HG03196 (cell line): Measurements from ENCODE around the gene ZNF559.
"Not testable (repeated sequence)": the region's sequence is repeated elsewhere in the genome, so short reads cannot be mapped to it uniquely, and the experiment has no call there.

Source experiments
- ATAC-seq: cut with Tn5 transposase; IDR thresholded peaks from one replicate; pipeline ENCODE4 v1.9.1; 2021; ENCODE audit not compliant: unreplicated experiment

ZNF559 gene

DNA sequence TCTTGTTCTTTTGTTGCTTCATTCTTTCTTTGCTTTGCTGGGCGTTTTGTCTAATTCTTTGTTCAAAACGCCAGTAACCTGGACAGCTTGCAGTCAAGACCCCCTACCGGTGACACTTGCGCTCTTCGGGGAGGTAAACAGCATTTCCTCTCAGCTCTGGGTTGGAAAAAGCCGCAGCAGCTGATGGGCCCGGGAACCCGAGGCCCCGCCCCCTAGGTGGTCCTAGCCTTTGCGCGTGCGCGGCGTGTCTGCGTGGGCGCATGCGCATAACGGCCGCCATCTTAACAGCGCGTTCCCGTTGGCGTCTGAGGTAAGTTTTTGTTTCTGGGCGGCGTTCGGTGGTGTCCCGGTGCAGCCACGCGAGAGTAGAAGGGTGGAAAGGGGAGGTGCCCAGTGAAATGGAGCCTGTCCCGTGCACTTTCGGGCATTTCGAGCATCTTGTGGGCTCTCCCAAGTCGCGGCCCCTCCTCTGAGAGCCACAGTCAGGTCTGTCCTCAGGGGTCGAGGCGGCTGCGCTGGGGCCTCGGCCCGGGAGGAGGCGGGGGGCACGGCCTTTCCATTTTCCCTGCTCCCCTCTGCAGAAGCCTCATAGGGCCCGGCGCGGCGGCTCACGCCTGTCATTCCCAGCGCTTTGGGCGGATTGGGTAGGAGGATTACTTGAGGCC lies at the start of gene ZNF559:
ZNF559 (plus strand) TSS at position 261 of the 665 bp plus-strand sequence. CDS start 14,371 bp downstream, outside the sequence.
- peak; percentile 96 for ATAC-seq

DNA sequence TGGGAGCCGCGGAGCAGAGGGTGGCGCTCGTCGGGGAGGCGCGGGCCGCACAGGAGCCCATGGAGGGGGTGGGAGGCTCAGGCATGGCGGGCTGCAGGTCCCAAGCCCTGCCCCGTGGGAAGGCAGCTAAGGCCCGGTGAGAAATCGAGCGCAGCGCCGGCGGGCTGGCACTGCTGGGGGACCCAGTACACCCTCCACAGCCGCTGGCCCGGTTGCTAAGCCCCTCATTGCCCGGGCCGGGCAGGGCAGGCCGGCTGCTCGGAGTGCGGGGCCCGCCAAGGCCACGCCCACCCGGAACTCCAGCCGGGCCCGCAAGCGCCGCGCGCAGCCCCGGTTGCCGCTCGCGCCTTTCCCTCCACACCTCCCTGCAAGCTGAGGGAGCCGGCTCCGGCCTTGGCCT lies 40.5 kb upstream of the ZNF559 start:
- not testable (repeated sequence) for ATAC-seq

DNA sequence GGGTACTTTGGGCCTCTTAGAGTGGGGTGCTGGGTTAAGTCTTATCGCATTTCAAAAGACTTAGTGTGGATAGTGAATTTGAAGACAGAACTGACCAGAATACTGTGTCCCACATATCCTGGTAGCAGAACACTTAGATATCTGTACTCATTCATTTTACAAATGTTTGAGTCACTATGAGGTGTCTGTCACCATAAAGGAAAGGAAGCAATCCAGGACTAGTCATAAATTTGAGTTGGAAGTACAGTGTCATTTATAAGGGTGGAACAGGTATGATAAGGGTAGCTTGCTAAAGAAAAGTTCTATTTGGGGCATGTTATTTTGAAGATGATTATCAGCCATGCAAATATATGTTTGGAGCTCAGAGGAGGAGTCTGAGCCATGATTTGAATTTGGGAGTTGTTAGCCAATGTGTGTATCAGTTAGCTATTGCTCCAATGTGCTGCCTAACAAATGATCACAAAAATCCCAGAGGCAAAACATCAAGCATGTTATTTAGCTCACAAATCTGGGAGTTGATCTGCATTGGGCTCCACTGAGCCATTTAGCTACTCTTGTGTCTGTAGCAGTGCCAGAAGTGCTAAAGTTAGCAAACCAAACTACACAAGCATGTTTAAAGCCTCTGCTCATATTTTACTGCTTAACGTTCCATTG lies 34.6 kb upstream of the ZNF559 start:
- no peak for ATAC-seq

DNA sequence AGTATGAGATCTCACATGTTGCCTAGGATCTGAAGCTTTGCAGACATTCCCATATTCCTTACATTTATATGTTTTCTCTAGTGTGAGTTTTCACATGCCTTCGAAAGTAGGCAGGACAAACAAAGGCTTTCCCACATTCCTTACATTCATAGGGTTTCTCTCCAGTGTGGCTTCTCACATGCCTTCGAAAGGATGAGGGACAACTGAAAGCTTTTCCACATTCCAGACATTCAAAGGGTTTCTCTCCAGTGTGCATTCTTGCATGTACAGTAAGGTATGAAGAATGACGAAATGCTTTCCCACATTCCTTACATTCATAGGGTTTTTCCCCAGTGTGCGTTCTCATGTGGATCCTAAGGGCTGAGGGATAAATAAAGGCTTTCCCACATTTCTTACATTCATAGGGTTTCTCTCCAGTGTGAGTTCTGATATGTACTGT lies 28.5 kb upstream of the ZNF559 start:
- ATAC-seq, result no peak

DNA sequence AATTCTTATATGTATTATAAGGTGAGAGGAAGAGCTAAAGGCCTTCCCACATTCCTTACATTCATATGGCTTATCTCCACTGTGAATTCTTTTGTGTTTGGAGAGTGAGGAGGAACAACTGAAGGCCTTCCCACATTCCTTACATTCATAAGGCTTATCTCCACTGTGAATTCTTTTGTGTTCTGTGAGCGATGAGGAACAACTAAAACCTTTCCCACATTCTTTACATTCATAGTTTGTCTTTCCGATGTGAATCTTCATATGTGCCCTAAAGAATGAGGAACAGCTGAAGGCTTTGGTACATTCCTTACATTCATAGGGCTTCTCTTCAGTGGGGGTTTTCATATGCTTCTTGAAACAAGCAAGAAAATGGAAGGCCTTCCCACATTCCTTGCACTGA lies 27.6 kb upstream of the ZNF559 start:
- ATAC-seq, result no peak

DNA sequence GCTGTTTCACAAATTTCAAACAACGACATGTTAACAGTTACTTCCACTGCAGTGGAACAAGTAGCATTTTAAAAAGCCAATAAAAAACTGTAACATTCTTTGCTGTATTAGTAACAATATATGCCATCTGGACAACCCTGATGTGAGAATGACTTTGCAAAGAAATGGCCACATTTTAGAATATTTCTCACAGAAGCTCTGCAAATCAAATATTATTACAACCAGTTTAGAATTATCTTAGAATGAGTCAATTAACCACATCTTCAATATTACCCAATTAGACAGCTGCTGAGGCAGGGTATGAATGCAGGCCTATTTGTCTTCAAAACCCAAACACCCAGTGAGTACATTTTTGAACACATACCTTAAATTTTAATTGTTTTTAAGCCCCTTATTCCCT lies 17.5 kb upstream of the ZNF559 start:
- ATAC-seq, result no peak

DNA sequence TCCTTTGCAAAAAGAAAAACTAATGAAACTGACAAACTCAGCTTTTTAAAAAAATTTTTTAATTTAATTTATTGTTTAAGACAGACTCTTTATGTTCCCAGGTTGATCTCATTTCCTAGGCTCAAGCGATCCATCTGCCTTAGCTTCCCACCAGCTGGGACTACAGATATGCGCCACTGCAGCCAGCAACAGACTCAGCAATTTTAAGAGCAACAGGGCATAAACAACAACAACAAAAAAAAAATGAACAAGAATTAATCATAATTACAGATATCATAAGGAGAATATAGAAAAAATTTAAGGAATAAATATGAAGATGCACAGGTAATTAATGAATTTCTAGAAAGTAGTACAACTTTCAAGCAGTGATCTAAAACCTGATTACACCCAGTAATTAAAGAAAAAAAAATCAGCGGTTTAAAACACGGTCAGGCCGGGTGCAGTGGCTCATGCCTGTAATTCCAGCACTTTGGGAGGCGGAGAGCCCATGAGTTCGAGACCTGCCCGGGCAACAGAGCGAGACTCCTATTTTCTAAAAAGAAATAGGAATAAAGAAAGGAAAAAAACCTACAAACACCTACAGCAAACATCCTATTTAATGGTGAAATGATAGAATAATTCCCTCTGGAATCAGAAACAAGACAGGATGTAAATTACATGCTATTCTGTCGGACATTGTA lies 15.7 kb upstream of the ZNF559 start:
- ATAC-seq, result no peak

DNA sequence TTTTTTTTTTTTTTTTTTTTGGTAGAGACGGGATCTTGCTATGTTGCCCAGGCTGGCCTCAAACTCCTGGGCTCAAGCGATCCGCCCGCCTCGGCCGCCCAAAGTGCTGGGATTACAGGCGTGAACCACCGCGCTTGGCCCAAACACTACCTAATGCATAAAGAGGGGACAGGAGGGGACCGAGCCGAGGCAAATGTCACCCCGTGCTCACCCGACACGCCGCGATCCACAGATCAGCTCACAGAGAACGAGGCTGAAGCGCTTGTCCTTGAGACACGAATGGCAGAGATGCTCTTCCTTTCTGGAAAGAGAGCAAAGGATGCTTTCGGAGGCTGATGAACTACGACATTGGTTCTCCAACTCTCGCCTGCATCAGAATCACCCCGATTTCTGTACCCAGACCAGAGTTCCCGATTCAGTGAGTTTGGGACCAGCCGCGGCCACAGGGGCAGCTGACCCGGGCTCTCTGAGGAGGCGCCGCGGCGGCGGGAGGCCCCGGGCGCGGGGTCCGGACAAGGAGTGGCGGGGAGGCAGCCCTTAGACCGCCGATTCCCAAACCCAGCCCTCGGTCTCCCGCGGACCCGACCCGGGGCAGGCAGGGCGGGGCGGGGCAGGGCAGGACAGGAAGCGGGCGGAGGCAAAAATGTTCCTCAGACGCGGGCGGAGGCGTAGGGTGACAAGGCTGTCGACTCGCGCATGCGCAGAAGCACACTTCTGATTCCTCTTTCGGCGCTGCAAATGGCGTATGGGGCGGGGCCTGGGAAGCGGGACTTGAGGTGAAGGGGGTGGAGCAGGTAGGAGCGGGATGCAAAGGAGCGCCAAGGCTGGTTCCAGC lies 14.6 kb upstream of the ZNF559 start, which contains the start of gene ZNF699:
ZNF699 (minus strand) TSS at position 700 of the 835 bp plus-strand sequence. CDS start 4,719 bp downstream, outside the sequence.
- peak; percentile 89 for ATAC-seq

DNA sequence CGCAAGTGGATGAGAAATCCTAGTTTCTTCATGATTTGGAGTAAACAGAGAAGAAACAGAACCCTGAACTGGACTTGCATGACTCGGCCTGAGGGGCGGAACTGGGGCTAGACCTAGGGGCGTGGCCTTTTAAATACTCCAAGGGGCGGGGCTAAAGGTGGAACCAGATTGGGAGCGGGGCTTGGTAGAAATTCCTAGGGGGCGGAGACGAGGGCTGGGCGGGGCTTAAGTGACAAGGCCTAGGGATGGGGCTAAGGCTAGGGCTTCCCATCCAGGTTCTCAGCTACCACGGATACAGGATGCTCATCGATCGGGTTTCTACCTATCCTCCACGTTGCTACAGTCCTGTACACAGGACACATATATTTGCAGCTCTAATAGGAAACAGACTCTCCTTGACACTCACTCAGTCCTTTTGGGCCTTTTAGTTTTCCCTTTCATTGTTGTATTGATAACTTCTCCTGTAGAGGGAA lies 14.0 kb upstream of the ZNF559 start:
- peak; percentile 58 for ATAC-seq

DNA sequence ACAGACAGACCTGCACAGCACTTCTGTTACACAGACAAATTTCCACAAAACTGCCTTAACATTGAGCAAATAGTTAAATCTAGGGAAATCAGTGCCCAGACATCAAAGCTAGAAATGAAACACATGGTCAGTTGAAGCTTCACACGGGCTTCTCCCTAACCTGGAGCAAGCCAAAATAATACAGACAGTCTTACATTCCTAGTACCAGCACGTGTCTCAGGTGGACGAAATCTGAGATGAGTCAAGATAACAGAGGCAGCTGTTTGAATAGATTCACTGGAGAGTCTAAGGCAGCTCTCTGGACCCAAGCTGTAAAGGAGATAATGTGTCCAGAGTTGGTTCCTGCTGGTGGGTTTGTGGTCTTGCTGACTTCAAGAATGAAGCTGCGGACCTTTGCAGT lies 10.2 kb upstream of the ZNF559 start:
- no peak for ATAC-seq

DNA sequence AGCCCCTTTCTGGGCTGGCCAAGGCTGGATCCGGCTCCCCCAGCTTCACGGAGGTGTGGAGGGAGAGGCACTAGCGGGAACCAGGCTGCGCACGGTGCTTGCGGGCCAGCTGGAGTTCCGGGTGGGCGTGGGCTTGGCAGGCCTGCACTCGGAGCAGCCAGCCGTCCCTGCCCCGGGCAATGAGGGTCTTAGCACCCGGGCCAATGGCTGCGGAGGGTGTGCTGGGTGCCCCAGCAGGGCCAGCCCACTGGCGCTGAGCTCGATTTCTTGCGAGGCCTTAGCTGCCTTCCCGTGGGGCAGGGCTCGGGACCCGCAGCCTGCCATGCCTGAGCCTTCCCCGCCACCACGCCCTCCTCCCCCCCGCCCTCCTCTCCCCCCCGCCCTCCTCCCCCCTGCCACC lies 2.6 kb upstream of the ZNF559 start:
- ATAC-seq, result no peak

DNA sequence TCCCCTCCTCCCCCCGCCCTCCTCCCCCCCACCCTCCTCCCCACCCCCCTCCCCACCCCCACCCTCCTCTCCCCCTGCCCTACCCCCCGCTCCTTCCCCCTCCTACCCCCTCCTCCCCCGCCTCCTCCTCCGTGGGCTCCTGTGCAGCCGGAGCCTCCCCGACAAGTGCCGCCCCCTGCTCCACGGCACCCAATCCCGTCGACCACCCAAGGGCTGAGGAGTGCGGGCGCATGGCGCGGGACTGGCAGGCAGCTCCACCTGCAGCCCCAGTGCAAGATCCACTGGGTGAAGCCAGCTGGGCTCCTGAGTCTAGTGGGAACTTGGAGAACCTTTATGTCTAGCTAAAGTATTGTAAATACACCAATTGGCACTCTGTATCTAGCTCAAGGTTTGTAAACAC lies 2.2 kb upstream of the ZNF559 start:
- ATAC-seq, result not testable (repeated sequence)

DNA sequence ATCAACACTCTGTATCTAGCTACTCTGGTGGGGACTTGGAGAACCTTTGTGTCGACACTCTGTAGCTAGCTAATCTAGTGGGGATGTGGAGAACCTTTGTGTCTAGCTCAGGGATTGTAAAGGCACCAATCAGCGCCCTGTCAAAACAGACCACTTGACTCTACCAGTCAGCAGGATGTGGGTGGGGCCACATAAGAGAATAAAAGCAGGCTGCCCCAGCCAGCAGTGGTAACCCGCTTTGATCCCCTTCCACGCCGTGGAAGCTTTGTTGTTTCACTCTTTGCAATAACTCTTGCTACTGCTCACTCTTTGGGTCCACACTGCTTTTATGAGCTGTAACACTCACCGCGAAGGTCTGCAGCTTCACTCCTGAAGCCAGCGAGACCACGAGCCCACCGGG lies 1.8 kb upstream of the ZNF559 start:
- ATAC-seq, result not testable (repeated sequence)

DNA sequence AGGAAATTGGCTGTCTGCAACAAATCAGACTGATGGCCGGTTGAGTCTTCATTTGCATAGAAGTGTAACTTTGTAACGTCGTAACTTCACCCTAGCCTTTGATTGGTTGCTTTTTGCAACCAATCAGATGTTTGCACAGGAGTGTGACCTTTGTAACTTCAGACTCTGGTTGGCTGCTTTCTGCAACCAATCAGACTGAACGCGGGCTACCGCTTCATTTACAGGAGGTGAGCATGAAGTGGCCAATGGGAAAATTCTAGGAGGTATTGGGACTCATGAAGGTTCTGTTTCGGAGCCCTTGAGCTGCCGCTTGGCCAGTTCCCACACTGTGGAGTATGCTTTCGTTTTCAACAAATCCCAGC lies 441 bp upstream of the ZNF559 start:
- ATAC-seq, result peak; percentile 17

DNA sequence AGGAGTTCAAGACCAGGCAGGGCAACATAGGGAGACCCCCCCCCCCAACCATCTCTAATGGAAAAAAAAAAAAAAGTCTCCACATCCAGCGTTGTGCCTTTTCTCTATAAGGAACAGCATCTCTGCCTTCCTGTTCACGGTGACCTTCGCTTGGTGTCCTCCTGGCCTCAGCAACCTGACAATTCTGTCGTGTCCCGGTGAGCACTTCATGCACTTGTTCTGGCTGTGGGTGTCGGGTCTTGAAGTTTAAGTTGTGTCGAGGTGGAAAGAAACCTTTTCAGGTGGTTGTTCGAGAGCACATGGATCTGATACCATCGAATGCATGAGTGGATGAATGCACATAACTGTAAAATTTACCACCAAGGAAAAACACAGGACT lies 594 bp downstream of the ZNF559 start:
- no peak for ATAC-seq

DNA sequence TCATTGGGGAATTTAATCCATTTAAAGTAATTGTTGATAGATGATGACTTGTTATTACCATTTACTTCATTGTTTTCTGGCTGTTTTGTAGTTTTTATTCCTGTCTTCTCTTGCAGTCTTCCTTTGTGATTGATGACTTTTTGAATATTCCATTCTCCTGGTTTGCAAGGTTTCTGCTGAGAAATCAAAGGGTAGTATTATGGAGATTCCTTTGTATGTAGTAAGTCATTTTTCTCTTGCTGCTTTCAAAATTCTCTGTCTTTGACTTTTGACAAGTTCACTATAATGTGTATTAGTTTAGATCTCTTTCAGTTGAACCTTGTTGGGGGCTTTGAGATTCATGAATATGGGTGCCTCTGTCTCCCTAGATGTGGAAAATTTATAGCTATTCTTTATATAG lies 6.0 kb downstream of the ZNF559 start:
- ATAC-seq, result no peak

DNA sequence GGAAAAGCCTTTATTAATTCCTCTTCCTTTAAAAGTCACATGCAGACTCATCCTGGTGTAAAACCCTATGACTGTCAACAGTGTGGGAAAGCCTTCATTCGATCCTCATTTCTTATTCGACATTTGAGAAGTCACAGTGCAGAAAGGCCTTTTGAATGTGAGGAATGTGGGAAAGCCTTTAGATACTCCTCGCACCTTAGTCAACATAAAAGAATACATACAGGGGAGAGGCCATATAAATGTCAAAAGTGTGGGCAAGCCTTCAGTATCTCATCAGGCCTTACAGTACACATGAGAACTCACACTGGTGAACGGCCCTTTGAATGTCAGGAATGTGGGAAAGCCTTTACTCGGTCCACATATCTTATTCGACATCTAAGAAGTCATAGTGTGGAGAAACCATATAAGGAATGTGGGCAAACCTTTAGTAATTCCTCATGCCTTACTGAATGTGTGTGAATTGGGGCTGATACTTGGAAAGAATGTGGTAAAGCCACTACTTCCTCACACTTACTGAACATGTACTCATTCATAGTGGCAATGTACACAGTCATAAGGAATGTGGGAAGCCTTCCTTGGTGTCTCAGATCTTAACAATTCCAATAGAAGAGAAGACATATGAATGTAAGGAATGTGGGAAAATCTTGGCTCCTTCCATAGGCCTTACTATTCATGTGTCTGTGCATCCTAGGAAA lies 18.8 kb downstream of the ZNF559 start:
- no peak for ATAC-seq

DNA sequence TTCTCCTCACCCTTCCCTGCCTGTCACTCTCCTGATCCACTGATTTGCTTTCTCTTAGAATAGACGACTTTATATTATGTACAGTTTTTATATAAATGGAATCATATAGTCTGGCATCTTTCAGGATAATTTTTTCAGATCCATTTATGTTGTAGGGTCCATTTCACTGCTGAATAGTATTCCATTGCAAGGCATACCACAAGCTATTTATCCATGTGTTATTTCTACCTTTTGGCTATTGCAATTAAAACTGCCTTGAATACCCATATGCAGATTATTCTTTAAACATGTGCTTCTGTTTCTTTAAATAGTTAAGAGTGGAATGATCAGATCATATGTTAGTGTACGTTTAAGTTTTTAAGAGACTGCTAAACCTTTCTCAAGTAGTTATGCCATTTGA lies 21.0 kb downstream of the ZNF559 start:
- ATAC-seq, result no peak

DNA sequence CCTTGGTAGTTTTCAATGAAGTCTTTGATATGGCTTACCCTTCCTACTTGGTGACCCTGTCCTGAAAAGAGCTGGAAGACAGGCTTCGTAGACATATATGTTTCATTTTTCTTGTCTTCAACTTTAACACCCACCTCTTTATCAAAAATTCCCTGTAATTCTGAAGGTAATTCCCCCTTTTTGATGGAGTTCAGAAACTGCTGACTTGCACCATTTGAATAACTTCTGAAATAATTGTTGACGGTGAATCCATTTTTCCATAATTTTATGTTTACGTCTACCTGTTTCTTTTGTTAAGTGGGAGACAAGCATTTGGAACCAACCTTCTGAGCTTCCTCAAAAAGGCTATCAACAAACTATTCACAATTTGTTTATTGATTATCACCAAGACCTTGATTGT lies 24.3 kb downstream of the ZNF559 start:
- no peak for ATAC-seq

DNA sequence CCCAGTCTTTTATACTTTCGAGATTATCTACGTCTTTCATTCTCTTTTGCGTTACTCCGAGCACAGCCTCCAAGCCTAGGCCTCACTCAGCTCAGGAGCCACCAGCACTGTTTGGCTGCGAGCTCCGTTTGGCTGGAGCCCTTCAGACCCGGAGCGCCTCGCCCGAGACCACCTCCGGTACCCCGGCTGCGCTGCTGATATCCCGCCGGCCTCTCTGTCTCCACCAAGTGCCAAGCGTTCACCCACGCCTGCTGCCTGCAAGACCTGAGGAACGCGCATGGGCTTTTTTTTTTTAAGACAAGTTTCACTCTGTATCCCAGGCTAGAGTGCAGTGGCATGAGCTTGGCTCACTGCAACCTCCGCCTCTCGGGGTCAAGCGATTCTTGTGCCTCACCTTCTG lies 24.7 kb downstream of the ZNF559 start:
- ATAC-seq, result no peak

DNA sequence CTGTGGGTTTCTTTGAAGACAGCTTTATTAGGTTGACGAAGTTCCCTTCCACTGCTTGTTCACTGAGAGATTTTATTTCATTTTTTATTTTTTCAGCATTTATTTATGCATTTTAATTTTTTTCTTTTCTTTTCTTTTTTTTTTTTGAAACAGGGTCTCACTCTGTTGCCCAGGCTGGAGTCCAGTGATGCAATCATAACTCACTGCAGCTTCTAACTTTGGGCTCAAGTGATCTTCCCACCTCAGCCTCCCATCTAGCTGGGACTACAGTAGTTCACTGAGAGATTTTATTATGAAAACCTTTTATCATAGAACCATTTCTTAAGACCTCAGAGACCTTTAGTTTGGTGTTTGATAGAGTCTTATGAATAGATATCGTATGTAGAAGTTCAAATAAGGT lies 28.5 kb downstream of the ZNF559 start:
- ATAC-seq, result no peak
